LHCN-M2 (cell line): Measurements from ENCODE around the gene OXGR1. TPM values are rescaled to one million over a fixed set of nuclear protein-coding genes. Genes with fewer than 3 reads are reported as not detected.
A peak's percentile ranks its signal among the peaks of the same experiment; 100 is the strongest.
"Not testable (repeated sequence)": the region's sequence is repeated elsewhere in the genome, so short reads cannot be mapped to it uniquely, and the experiment has no call there.

Experiments used
- DNase-seq: peaks from one replicate; pipeline ENCODE4 v3.0.0-alpha.2; 2012; ENCODE audit warnings: low read depth
- total RNA-seq: library from RNA; depleted of rRNA; stranded (reverse); fragments of >200 nt; gene quantifications from 2 replicates; pipeline ENCODE4 v1.2.3, GENCODE V29; 2014

OXGR1 gene
- total RNA-seq, 1 experiment from 2014 or later: 0.29 TPM

DNA sequence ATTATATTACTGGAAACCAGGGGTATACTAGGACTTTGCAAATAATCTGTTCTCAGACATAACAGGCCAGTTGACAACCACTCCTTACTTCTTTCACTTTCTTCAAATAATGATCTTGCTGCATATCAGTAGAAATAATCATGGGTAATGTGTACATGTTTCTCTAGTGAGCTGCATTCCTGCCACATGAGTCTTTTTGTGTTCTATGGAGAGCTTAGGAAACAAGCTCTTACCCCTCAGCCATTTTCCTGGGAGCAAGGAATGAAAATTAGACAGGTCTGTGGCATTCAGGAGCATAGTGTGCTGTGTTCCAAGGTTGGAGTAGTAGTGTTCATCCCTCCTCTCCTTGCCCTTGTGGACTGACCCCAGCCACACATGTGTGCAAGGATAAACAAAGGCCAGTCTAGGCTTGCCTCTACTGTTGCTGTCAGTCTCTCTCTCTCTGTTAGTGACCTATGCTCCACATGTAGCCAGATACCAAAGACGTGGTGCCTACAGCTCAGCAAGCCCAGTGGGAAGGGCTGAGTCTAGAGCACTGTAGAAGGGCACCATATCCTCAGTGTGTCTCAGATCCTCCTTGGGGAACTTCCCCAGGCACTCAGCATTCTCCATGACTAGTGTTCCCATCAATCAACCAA, 11.5 kb upstream of the OXGR1 start:
- peak; percentile 26 for DNase-seq

DNA sequence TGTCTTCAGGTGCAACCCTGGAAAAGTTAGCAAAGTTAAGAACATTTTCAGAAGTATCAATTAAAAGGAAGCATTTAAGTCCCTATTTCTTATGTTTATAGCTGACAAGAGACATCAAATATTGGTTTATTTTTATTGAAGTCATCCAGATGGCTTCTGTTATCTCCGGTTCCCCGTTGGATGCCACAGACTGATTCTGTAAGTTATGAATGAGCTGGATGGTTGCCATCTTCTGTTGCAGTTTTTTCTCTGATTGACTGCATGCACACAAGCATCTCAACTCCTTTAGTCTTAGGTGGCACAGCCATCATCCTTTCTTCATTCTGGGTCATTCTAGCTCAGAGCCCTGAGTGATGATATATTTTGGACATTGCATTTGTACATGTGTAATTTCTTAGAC, 10.6 kb upstream of the OXGR1 start:
- no peak for DNase-seq

DNA sequence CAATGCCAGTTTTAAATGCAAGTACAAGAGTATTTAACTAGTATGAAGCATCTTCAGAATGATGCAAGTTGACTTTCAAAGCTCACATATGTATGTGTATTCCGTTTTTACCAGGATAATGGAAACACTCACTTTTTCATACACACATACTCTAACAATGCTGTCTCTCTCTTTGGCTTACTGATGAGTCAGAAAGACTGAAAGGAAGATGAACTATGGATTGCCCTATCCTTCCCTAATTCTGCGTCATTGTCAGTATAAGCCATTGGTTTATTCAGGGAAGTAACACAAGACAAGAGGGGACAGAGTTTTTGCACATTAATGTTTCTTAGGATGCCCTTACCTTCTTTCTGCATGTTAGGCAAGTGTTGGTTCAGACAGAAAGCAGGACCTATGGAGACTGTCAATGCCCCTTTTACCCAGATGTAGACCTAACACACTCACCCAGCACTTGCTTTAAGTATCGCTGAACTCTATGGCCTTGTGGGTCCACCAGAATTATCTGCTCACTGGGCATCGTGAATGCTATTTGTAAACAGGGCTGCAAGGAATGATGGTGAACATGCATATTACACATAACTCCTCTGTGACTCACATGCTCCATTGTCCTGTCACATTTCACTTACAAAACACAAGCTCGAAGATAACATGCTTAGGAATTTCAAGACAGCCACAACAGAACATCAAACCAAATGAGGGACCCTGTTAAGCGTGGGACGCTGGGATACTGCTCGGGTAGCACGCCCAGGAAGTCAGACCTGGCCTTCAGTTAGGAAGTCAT, 10.0 kb upstream of the OXGR1 start:
- peak; percentile 43 for DNase-seq

DNA sequence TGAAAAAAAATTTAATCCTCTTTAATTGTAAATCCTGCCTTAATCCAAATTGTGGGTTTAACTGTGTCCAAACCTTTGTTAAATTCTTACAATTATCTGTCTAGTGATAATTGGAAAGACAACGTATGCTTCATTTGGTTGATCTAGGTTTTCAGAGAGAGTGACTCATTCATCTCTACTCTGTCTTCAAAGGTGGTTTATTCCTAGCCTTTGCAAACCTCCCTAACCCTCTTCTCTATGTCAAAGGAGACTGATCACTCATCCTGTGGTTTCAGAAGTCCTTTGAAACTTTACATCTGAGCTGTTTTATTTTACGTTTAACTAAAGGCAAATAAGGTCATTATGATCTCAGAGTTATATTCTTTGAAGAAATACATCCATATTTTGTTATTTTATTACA, 8.8 kb upstream of the OXGR1 start:
- DNase-seq: peak; percentile 9

DNA sequence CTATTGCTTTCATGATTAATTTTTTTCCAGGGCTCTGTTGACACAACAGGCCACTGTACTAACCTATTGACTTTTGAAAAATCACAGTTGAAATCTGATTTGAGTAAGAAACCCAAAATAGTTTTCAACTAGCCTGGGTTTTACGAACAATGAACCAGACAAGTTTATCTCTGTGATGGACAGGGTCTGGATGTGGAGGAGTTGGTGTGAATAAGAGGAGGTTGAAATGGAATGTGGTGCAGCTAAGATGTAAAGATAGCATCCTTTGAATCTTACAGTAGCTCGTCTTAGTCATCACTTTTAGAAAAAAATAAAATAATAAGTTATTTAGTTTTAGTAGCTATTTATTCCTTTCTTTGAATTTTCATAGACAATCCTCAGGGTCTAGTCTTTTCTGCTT, 8.3 kb upstream of the OXGR1 start:
- no peak for DNase-seq

DNA sequence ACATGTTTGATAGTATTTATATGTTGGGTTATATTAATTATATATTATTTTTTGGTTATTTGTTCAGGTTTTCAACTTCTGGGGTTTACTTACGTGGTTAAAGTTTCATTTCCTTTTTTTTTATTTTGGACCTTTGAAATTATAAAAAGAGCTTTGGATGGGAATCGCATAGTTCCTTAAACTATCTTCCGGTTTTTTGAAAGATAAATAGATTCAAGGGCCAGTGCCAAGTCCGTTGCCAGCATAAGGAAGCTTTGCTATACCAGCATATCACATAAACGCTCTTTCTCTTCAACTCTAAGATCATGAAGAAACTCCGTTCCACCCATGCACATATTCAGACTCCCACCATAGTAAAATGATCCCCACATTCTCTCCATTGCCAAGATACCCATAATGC, 7.4 kb upstream of the OXGR1 start:
- DNase-seq: no peak

DNA sequence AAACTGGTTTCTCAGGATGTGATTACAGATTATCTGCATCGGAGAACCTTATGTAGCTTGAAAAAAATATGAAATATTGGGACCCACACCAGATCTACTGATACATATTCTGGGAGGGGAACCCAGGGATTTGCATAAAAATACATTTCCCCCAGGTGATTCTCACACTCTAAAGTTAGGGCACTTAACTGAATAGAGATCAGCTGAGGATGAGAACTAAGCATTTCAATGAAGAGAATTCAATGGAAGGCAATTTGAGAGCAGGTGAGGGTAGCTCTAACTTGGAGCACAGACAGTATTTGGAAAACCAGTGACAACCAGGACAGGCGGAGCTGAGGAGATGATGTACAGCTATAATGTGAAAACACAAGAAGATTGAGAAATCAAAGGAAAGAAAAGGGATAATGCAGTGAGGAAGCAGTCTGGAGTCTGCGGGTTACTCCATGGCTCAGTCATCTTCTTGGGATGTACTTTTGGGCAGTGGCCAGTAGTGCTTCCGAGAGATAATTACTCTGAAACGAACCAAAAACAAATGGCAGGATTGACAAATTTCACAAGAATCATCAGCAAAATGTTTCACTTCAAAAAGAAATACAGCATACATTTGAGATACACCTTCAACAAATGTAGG, 6.1 kb upstream of the OXGR1 start:
- peak; percentile 29 for DNase-seq

DNA sequence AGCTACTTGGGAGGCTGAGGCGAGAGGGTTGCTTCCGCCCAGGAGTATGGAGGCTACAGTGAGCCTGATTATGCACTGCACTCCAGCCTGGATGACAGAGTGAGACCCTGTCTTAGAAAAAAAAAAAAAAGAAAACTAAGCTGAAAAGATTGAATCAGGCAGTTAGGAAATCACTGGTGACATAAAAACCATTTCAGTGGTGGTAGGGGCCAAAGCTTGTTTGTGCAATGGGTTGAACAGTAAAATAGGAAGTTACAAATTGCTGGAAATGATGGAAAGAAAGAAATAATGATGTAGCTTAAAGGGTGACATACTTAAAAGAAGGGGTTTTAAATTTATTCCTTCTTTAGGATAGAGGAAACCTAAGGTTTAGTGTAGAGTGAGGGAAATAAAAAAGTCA, 4.8 kb upstream of the OXGR1 start:
- DNase-seq: no peak

DNA sequence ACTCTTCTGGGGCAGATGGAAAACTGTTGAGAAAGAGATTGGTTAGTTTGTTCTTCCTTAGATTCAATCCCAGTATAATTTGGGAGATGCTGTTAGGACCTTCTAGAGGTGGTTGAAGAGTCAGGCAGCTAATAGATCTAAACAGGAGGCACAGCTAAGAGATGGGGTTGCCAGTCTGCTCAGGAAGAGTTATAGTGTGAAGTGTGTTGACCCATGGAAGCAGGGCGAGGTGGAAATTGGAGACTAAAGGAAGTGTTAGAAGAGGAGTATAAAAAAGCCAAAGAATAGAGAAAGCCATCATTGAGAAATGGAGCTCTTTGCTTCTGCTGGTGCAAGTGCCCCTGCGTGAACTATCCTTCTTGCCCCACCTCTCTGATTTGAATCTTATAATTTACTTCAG, 3.8 kb upstream of the OXGR1 start:
- no peak for DNase-seq

DNA sequence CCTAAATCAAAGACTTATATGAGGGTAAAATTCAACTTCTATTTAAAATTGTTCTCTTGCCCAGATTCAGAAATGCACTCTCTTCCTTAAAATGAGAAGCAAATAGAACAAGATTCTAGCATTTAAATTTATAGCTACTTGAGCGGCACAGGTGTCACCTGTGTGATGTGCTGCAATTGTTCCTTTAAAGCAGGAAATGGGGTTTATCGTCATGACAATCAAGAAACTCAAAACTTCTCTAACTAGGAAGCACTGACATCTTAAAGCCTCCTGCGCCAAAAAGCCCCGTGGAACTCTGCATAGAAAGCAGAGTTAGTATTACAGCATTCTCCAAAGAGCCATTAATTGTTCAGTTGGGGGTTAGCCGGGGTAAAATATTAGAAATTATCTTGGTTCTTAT, 2.6 kb upstream of the OXGR1 start:
- DNase-seq: no peak

DNA sequence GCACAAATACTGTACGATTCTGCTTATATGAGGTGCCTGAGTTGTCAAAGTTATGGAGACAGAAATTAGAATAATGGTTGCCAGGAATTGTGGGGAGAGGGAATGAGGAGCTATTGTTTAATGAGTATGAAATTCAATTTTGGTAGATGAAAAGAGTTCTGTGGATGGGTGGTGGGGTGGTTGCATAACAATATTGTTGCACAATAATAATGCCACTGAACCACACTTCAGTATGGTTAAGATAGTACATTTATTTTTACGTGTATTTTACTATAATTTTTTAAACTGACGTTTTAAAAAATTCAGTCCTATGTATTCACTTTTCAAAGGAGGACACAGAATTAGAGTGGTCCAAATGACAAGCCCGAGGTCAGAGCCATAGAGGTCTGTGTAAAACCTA, 1.8 kb upstream of the OXGR1 start:
- DNase-seq: no peak

DNA sequence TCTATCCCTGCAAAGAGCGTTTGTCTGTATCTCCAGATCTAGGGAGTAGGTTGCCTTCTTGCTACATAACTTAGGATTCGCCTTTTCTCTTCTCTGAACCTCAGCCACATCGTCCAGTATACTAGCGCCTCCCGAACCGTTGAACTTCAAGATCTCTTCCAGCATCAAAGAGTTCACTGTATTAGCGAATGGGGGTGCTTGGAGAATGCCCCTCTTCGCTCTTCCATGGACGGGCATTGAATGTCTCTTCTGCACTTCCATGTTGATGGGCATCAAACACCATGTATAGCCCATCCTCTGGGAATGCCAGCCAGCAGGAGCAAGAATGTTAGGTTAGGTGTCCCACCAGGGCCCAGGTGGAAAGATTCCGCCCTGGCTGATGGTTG, 575 bp upstream of the OXGR1 start:
- no peak for DNase-seq

DNA sequence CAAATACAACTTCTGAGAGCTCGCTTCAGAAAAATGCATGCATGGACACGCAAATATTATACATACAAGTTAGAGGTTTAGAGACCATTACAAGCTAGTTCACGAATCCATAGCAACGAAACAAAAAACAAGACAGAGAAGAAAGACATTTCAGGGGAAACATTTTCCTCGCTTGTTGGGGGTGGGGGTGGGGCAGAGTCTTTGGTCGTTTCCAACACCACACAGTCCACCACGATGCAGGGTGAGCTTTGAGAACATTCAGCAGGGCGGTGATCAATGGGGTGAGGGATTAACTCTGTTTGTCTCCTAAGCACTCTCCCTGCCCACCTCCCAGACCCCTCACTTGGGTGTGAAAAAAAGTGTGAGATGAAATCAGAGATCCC, 651 bp downstream of the OXGR1 start:
- DNase-seq: no peak

DNA sequence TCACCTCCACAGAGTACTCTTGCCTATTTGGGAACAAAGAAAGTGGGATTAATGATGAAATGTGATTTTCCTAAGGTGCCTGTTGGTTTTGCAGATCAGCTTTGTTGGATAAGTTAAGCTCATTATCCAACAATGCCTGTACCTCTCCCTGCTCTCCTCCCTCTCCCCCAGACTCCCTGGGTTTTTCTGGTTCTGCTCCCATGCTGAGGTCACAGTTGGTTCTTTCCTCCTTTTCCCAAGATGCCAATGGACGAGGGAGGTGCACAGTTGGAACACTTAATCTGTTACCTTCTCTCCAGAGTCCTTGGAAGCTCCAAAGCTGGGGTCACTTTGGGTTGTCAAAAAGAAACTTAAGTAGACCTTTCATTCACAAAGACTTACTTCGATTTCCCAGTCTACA, 1.6 kb downstream of the OXGR1 start:
- DNase-seq: no peak

DNA sequence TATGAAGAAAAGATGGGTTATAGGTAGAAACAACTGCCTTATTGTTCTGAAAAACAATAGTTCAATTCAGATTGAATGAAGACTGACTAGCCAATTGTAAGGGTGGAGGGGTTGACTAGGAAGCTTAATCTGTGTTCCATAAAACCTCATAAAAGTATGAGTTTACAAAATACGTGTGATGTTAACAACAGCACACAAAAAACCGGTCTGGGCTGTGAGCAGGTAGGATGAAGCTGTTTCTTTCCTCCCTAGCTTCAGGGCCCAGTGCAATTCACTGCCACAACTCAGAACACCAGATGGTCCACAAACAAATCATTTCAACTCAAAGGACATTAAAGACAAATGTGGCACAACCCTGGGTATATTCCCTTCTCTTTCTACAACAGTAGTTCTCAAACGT, 3.2 kb downstream of the OXGR1 start:
- no peak for DNase-seq

DNA sequence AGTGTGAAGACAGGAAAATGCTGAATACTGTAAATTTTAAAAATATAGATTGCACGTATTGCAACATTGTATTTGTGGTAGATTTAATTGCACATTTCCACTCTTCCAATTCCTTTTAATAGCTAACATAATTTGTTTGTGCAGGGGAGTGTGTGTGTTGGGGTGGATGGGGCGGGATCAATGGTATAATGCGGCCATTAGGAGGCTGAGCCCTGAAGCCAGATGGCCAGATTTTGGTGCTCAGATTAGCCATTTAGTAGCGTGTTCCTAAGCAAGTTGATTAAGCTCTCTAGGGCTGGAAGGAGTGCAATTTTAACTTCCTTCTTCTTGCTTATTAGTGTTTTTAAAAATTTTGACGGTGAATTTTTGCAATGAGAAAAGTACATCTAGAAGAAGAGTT, 5.8 kb downstream of the OXGR1 start:
- DNase-seq: no peak

DNA sequence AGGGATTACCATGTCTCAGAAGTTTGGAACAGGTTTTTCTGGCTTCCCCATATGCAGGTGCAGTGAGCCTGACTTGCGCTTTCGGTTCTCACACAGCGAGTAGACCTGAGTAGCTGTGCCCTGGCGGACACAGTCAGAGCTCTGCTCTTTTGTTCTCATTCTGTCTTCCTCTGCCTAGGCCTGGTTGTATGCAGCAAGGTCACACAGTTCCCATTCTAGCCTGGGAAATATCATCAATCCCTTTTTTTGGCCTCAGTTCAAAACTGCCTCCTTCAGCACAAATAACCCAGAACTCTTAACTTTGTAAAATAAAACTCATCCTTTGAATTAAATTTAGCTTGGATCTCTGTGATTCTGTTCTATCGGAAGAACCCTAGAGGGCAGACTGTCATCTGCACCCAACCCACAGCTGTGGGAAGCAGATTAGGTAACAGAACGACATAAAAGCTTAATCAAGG, 10.2 kb downstream of the OXGR1 start:
- no peak for DNase-seq

DNA sequence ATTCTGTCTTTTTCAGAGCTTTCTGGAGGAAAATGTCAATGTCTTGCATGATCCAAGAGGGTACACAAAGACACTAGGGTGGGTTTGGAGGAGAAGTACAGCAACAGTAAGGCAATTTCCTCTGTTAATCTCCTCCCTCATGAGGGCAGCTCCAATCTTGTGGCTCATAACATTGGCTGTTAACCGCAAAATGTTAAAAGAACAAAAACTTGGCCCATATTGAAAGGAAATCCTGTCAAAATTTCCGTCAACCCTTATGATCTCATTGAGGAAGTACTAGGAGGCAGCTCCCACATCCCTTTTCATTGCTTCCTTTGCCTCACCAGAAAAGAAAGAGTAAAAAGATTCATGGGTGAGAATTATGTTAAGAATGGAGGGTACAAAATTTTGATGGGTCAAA, 11.6 kb downstream of the OXGR1 start:
- DNase-seq: peak; percentile 31

DNA sequence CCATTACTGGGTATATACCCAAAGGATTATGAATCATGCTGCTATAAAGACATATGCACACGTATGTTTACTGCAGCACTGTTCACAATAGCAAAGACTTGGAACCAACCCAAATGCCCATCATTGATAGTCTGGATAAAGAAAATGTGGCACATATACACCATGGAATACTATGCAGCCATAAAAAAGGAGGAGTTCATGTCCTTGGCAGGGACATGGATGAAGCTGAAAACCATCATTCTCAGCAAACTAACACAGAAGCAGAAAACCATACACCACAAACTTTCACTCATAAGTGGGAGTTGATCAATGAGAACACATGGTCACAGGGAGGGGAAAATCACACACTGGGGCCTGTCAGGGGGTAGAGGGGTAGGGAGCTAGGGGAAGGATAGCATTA, 14.4 kb downstream of the OXGR1 start:
- DNase-seq: not testable (repeated sequence)

DNA sequence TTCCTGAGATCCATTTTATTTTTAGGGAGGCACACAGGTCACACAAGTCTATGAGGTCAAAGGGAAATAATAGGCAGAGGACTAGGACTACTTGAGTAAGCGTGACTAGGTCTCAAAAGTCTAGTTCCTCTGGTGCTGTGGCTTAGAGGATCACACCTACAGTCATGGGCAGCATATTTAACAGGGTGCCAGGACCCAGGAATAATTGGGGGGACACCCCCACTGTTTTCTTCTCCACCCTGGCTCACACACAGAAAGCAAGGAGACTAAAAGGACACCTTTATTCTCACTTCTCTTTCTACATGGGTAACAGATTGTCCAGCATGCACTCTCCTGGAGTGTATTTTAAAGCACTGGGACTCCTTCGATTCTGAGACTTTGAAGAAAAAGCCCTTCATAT, 26.2 kb downstream of the OXGR1 start:
- no peak for DNase-seq

DNA sequence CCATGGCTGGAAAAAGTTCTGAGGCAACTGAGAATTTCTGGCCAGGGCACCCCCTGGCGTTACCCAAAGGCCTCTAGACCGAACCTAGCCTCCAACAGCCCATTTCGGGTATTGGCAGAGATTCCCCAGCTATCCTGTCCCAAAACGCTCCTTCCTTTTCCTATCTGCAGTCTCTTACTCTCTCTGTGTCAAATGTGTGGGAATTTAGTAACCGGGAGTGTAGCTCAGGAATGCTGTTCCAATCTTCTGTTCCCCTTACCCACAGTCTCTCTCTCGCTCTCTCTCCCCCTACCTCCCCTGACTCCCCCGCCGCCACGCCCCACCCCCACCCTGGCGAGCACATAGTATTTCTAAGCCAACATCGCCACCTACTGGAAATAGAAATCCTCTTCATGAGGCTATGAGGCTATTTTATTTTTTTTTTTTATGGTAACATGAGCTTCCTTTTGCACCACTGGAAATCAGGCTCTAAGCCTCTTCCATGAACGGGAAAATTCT, 27.0 kb downstream of the OXGR1 start:
- DNase-seq: no peak

DNA sequence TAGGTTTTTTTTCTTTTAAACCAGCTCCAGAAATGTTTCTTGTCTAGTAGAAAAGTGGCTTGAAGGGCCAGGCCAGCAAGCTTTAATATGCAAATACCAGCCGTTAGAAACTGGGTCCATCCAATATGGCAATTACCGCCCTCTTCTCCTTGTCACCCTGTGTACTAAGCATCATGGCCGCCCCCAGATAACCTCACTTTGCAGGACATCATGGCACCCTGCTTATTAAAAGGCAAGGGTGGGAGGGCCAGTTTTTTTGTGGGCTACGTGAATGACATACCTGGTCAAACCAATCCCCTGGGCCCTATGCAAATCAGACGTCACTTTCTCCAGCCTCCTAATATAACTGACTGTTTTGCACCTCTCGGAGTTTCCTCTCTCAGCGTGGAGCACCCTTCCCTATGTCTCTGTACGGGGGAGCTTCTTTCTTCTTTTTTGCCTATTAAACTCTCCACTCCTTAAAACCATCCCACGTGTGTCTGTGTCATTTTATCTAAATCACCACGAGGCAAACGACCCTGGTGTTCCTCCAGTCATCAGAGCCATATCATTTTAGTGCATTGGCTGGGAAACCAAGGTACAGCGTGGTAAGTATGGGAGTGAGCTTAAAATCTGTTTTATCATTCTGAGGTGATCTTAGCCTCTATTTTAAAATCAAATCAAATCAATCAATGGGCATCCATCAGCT, 27.7 kb downstream of the OXGR1 start:
- no peak for DNase-seq
